Gastrocnemius medialis (tissue), 4 donors: ENCODE data around the gene RPN2.

Experiments used
- CTCF ChIP-seq, 5 experiments: fragments of 450-650 bp in 3 of 5; fragments of 200-600 bp in 2 of 5; sonication (generic) in 2 of 5; IDR thresholded peaks in 4 of 5; conservative IDR thresholded peaks in 1 of 5; 1 replicate in 4 of 5; 2 replicates in 1 of 5; pipeline ENCODE4 v1.5.1; 2016 to 2019; ENCODE audit warnings: antibody characterized with exemption in 5 of 5, mild to moderate bottlenecking in 3 of 5, moderate library complexity in 3 of 5
- POLR2A ChIP-seq, 2 donors: fragments of 450-650 bp; IDR thresholded peaks; one replicate each; pipeline ENCODE4 v1.6.1; 2017; ENCODE audit warnings: antibody characterized with exemption in 2 of 2, mild to moderate bottlenecking in 2 of 2, moderate library complexity in 2 of 2

- no peak for TF ChIP-seq POLR2A (IDR thresholded peaks at IDR 0.05)
- TF ChIP-seq CTCF (IDR thresholded peaks at IDR 0.05 in 4 of 5, conservative IDR thresholded peaks at IDR 0.05 in 1 of 5): no peak
These were observed 41.6 kb downstream of the RPN2 start for GRCh38 chr20:37220731-37221130.
